Lower leg skin (tissue), 3 donors: ENCODE results near the gene ATE1.

Experiments used
- CTCF ChIP-seq, 3 donors: fragments of 450-650 bp; IDR thresholded peaks; one replicate each; pipeline ENCODE4 v1.5.1; 2016; ENCODE audit warnings: antibody characterized with exemption in 3 of 3, mild to moderate bottlenecking in 3 of 3, moderate library complexity in 2 of 3
- POLR2A ChIP-seq, 2 donors: fragments of 450-650 bp; IDR thresholded peaks; one replicate each; pipeline ENCODE4 v1.6.1; 2016 to 2017; ENCODE audit warnings: antibody characterized with exemption in 2 of 2, mild to moderate bottlenecking in 1 of 2, moderate library complexity in 1 of 2

GRCh38 chr10:121845044-121845784 lies 82.6 kb downstream of the ATE1 start:
- TF ChIP-seq CTCF (IDR thresholded peaks at IDR 0.05) (no peak), POLR2A (IDR thresholded peaks at IDR 0.05) (no peak)
